ENCODE data around the gene NAGA.

Gene NAGA

DNA sequence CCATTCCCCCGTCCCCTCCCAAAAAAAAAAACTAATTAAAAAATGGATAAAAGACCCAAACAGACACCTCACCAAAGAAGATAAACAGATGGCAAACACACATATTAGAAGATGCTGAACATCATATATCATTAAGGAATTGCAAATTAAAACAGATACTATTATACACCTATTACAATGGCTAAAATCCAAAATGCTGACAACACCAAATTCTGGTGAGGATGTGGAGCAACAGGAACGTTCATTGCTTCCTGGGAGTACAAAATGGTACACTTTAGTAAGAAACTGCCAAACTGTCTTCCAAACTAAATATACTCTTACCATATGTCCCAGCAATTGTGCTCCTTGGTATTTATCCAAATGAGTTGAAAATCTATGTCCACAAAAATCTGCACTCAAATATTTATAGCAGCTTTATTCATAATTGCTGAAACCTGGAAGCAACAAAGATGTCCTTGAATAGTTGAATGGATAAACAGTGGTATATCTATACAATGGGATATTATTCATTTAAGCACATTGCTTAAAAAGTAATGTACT, 19.9 kb downstream of the NAGA start:
- DNase-seq (ENCODE audit: extremely low read depth in 1 of 2, low read depth in 1 of 2): no peak

DNA sequence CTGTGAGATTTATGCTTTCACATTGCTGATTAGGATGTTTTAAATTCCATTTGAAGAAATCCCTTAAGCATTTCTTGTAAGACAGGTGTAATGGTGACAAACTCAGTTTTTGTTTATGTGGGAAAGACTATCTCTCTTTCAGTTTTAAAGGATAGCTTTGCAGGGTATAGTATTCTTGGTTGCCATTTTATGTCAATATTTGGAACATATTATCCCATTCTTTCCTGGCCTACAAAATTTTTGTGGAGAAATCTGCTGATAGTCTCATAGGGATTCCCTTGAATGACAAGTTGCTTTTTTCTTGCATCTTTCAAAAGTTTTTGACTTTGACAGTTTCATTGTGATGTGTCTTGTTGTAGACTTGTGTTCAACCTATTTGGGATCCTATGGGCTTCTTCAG, 28.8 kb downstream of the NAGA start:
- no peak for DNase-seq (ENCODE audit: extremely low read depth in 1 of 2, low read depth in 1 of 2)

DNA sequence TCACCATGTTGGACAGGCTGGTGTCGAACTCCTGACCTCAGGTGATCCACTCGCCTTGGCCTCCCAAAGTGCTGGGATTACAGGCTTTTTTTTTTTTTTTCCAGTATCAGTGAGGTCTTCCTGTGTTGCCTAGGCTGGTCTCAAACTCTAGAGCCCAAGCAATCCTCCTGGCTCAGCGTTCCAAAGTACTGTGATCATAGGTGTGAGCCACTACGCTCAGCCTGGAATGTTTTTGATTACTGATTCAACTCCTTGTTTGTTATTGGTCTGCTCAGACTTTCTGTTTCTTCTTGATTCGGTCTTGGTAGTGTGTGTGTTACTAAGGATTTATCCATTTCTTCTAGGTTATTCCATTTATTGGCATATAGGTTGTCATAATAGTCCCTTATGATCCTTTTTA, 31.3 kb downstream of the NAGA start:
- no peak for DNase-seq (ENCODE audit: extremely low read depth in 1 of 2, low read depth in 1 of 2)

DNA sequence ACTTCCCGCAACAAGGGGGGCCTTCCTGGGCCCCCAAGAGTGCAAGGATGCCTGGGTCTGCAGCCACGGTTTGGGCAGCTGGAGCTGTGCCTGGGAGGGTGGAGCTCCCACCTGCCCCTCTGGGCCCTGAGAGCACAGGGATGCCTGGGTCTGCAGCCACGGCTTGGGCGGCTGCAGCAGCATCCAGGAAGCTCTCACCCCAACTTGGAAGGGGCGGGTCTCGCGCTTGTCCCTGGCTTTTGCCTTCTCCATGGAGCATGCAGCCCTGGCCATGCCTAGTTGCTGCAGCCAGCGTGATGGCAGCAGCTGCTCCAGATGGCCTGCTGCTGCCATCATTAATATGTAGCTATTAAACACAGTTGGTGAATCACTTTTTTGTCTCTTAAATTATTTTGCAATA, 35.4 kb downstream of the NAGA start:
- no peak for DNase-seq (ENCODE audit: extremely low read depth in 1 of 2, low read depth in 1 of 2)

DNA sequence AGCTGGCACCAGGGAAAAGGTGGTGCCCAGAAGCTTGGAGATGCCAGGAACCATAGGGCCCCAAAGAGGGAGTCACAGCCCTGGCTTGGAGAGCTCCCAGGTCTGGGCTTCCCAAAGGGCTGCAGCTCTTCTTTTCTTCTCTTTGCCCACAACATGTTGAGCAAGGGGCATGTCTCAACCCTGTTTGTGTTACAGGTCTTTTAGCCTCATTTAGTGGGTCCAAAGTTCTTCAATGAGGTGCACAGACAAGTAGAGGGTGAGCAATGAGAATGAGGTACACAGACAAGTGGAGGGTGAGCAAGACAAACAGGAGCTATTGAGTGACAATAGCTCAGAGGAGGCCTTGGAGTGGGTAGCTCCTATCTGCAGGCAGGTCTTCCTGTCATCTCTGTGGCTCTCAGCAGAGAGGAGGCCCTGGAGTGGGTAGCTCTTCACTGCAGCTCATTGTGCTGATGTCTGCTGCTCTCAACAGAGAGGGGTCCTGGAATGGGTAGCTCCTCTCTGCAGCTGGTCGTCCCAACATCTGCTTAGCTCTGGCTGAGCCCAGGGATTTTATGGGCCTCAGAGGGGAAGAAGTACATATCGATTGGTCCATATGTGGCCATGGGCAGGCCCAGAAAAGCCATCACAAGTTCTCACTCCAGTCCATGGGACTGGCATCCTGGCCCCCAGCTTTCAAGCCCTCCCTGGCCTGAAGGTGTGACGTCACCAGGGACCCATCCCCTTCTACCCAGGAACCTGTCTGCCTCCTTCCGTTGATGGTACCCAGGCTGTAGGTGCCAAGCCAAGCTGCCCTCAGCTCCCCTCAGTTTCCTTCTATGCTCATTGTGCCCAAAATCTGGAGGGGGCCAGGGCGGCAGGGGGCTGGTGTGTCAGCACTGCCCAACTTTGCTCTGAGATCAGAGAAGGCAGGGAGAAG, 37.1 kb downstream of the NAGA start:
- no peak for DNase-seq (ENCODE audit: extremely low read depth in 1 of 2, low read depth in 1 of 2)

DNA sequence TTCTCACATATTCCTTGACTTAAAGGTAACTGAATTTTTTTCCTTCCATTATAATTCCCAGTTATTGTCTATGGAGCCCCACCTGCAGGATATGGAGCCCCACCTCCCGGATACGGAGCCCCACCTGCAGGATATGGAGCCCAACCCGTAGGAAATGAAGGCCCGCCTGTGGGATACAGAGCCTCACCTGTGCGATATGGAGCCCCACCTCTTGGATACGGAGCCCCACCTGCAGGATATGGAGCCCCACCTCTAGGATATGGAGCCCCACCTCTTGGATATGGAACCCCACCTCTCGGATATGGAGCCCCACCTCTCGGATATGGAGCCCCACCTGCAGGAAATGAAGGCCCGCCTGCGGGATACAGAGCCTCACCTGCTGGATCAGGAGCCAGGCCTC, 43.9 kb downstream of the NAGA start:
- no peak for DNase-seq (ENCODE audit: extremely low read depth in 1 of 2, low read depth in 1 of 2)

DNA sequence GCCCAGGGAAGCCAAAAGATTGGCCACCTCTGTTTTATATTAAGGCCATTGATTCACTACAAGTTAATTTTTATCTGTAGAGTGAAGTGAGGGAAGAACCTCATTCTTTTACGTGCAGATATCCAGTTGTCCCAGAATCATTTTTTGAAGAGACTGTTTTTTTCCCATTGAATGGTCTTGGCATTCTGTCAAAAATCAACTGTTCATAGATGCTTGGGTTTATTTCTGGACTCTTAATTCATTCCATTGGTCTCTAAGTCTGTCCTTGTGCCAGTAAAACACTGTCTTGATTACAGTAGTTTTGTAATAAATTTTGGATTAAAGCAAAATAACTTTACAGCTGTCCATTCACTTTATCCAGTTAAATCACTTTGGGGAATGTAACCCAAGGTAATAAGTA, 45.2 kb downstream of the NAGA start:
- no peak for DNase-seq (ENCODE audit: extremely low read depth in 1 of 2, low read depth in 1 of 2)

DNA sequence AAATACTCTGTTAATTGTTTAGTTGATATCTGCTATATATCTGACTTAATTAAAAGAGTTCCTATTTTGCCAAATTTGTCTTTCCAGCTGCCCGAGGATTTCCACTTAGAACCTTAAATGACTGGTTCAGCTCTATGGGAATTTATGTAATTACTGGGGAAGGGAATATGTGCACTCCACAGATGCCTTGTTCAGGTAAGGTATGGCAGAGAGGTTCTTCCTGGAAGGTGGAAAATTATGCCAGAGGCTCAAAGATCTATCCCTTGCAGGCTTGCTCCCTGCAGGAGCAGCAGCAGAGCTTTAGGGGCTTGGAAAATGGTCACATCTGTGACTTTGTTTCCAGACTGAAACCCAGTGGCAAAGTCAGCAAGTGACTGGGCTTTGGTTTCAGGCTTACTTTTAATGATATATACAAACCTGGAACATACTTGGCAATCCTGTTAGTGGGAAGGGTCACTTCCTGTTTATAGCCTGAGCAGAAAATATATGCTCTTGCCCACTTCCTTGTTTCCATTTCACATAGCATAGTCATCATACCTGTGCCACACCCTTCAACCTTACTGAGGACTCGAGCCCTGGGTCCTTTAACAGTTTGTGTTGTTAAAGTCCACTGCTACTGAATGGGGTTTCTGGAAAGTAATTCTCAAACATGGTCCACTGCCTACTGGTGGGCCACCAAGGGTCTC, 48.3 kb downstream of the NAGA start:
- no peak for DNase-seq (ENCODE audit: extremely low read depth in 1 of 2, low read depth in 1 of 2)

DNA sequence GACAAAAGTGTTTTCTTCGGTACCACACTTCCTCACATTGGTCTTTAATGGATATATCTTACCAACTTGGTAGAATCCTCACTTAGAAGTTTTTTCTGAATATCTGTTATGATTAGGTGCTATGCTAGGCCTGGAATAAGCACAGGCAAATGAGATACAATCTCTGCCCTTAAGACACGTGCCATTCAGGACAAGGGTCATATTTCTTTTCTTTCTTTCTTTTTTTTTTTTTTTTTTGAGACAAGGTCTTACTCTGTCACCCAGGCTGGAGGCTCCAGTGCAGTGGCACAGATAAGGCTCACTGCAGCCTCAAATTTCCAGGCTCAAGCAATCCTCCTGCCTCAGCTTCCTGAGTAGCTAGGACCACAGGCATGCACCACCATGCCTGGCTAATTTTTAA, 49.0 kb downstream of the NAGA start:
- no peak for DNase-seq (ENCODE audit: extremely low read depth in 1 of 2, low read depth in 1 of 2)

DNA sequence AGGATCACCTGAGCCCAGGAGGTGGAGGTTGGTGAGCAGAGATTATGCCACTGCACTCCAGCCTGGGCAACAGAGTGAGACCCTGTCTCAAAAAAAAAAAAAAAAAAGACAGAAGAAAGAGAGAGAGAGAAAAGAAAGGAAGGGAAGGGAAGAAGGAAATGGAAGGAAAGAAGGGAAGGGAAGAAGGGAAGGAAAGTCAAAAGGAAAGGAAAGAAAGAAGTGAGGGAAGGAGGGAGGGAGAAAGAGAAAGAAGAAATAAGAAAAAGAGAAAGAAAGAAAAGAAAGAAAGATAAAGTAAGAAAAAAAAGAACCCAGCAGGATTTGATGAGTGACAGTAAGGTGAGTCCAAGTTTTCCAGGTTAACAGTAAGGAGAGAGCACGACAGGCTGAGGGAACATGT, 52.4 kb downstream of the NAGA start:
- DNase-seq (ENCODE audit: extremely low read depth in 1 of 2, low read depth in 1 of 2): no peak

DNA sequence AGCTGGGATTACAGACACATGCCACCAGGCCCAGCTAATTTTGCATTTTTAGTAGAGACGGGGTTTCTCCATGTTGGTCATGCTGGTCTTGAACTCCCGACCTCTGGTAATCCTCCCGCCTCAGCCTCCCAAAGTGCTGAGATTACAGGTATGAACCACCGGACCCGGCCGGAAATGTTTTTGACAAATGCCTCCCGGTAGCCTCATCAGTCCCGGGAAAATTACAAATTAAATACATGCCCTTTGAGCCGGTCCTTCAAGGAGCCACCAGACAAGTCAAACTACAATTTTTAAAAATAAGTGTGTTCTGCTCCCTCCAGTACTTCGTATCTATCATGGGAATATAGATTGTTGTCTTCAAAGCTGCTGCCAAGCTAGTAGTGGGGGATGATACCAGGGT, 54.5 kb downstream of the NAGA start:
- DNase-seq (ENCODE audit: extremely low read depth in 1 of 2, low read depth in 1 of 2): no peak

DNA sequence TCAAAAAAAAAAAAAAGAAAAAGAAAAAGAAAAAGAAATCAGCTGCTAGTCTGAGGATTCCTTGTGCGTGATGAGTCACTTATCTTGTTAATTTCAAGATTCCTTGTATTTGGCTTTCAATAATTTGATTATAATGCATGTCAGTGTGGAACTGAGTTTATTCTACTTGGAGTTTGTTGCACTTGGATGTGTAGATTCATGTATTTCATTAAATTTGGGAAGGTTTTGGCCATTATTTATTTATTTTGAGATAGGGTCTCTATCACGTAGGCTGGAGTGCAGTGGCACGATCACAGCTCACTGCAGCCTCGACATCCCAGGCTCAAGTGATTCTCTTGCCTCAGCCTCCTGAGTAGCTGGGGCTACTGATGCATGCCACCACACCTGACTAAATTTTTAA, 57.2 kb downstream of the NAGA start:
- DNase-seq (ENCODE audit: extremely low read depth in 1 of 2, low read depth in 1 of 2): no peak

DNA sequence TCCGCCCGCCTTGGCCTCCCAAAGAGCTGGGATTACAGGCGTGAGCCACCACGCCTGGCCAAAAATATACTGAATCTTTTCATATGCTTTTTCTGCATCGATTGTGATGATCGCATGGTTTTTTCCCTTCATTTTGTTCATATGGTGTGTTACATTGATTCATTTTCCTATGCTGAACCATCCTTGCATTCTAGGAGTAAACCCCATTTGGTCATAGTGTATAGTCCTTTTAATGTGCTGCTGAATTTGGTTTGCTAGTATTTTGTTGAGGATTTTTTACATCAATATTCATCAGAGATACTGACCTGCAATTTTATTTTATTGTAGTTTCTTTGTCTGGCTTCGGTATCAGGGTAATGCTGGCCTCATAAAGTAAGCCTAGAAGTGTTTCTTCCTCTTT, 59.8 kb downstream of the NAGA start:
- no peak for DNase-seq (ENCODE audit: extremely low read depth in 1 of 2, low read depth in 1 of 2)
